ENCODE results near the gene OR52A1. TPM values are rescaled to one million over a fixed set of nuclear protein-coding genes. Genes with fewer than 3 reads are reported as not detected.

The OR52A1 gene
- total RNA-seq = not detected
- polyA plus RNA-seq = not detected

DNA sequence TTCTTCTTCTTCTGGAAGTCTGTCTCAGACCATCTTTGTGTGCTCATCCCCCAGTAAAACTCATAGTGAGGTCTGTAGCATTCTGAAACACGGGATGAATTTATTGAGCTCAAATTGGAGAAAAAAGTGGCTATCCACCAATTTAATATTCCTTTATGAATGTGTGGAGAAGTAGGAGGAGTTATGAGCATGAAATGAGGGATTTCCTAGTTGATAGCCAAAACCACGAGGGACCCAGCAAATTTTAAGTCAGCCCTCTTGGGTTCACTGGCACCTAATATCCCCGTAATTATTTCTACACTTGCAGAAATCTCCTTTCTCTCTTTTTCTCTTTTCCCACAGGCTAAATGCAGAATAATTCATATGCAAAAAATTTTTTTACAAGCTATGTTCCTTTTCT lies at the start of gene OR52A1:
OR52A1 (minus strand) TSS at position 101 of the 400 bp plus-strand sequence. CDS start 2,388 bp downstream, outside the sequence.
- no peak for TF ChIP-seq POLR2A (IDR thresholded peaks at IDR 0.05)
- H3K4me1 ChIP-seq = no peaks in the 10 kb centered on the region
- 61 to 74% methylated on average over 3 of the region's 3 CpGs for WGBS, 2 donors
- H3K36me3 ChIP-seq = no peaks in the 10 kb centered on the region
- H3K27me3 ChIP-seq = no peaks in the 10 kb centered on the region
- H3K27ac ChIP-seq = no peak within 1 kb of the TSS
- no peaks in the 10 kb centered on the region for H3K9me3 ChIP-seq
- DNase-seq = no peak
- intact Hi-C loops (cut with DNase I) = no loop called here
- H3K4me3 ChIP-seq = no peak within 1 kb of the TSS

GRCh38 chr11:5203366-5203765 lies 48.8 kb upstream of the OR52A1 start:
- no peak for DNase-seq
- Histone ChIP-seq H3K36me3 (no peaks in the 10 kb centered on the region), H3K4me1 (no peaks in the 10 kb centered on the region), H3K4me3 (no peak overlapping the region), H3K27me3 (no peaks in the 10 kb centered on the region), H3K9me3 (no peaks in the 10 kb centered on the region), H3K27ac (no peak overlapping the region)
- TF ChIP-seq EP300 (IDR thresholded peaks at IDR 0.05) (no peak), POLR2A (IDR thresholded peaks at IDR 0.05) (no peak), POLR2AphosphoS5 (IDR thresholded peaks at IDR 0.05) (no peak), CTCF (IDR thresholded peaks at IDR 0.05) (no peak)
- intact Hi-C loops (cut with DNase I) = no loop called here
- WGBS, 2 donors = 66 to 87% methylated on average over 2 of the region's 2 CpGs

- no peak within 1 kb of the TSS for H3K27ac ChIP-seq
- TF ChIP-seq EP300 (IDR thresholded peaks at IDR 0.05) = no peak
- no peak for TF ChIP-seq CTCF (IDR thresholded peaks at IDR 0.05)
- TF ChIP-seq POLR2AphosphoS5 (IDR thresholded peaks at IDR 0.05) = no peak
- TF ChIP-seq POLR2A (IDR thresholded peaks at IDR 0.05) = no peak
- no peaks in the 10 kb centered on the region for H3K4me1 ChIP-seq
- intact Hi-C loops (cut with DNase I) = no loop called here
- H3K4me3 ChIP-seq = no peak within 1 kb of the TSS
- H3K9me3 ChIP-seq = no peaks in the 10 kb centered on the region
- no peaks in the 10 kb centered on the region for H3K36me3 ChIP-seq
- H3K27me3 ChIP-seq = no peaks in the 10 kb centered on the region
- no peak for DNase-seq
- 38 to 71% methylated on average over 1 of the region's 1 CpG for WGBS, 2 donors
Observed at GRCh38 chr11:5200582-5200981, 46.0 kb upstream of the OR52A1 start, which contains the start of gene OR51V1. Gene OR51V1, minus strand, starts transcription at chr11:5200682. Its CDS starts 0 bp downstream, at chr11:5200682.

GRCh38 chr11:5198285-5198684 lies 43.7 kb upstream of the OR52A1 start:
- Histone ChIP-seq H3K27me3 (no peaks in the 10 kb centered on the region), H3K4me3 (no peak overlapping the region), H3K36me3 (no peaks in the 10 kb centered on the region), H3K9me3 (no peaks in the 10 kb centered on the region), H3K4me1 (no peaks in the 10 kb centered on the region), H3K27ac (no peak overlapping the region)
- intact Hi-C loops (cut with DNase I) = no loop called here
- no peak for DNase-seq
- TF ChIP-seq EP300 (IDR thresholded peaks at IDR 0.05) (no peak), CTCF (IDR thresholded peaks at IDR 0.05) (no peak), POLR2A (IDR thresholded peaks at IDR 0.05) (no peak), POLR2AphosphoS5 (IDR thresholded peaks at IDR 0.05) (no peak)

DNA sequence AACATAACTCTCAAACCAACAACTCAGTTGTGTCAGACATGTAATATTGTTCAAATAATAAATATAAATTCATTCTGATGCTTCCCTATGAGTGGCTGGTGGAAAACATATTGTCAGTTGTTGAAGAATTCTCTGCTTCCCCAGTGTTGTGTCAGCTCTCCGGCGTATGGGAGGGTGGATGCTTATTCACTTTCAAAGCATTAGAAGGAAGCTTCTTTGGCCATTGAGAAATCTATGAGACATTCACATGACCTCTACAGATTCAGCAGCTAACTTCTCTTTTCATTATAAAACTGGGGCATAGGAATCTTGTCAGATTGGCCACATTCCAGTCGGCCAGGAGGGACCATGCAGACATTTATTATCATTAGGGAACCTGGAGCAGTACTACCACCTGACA lies 43.0 kb upstream of the OR52A1 start:
- DNase-seq = no peak
- WGBS, 2 donors = 76 to 80% methylated on average over 3 of the region's 3 CpGs
- Histone ChIP-seq H3K4me1 (no peaks in the 10 kb centered on the region), H3K27ac (no peak overlapping the region), H3K4me3 (no peak overlapping the region), H3K9me3 (no peaks in the 10 kb centered on the region), H3K27me3 (no peaks in the 10 kb centered on the region), H3K36me3 (no peaks in the 10 kb centered on the region)
- intact Hi-C loops (cut with DNase I) = no loop called here
- TF ChIP-seq POLR2AphosphoS5 (IDR thresholded peaks at IDR 0.05) (no peak), EP300 (IDR thresholded peaks at IDR 0.05) (no peak), POLR2A (IDR thresholded peaks at IDR 0.05) (no peak)

GRCh38 chr11:5196731-5197130 lies 42.2 kb upstream of the OR52A1 start:
- H3K27me3 ChIP-seq = no peaks in the 10 kb centered on the region
- WGBS, 2 donors = 75 to 84% methylated on average over 3 of the region's 3 CpGs
- intact Hi-C loops (cut with DNase I) = no loop called here
- TF ChIP-seq POLR2AphosphoS5 (IDR thresholded peaks at IDR 0.05) (no peak), EP300 (IDR thresholded peaks at IDR 0.05) (no peak), POLR2A (IDR thresholded peaks at IDR 0.05) (no peak), CTCF (IDR thresholded peaks at IDR 0.05) (no peak)
- H3K4me3 ChIP-seq = no peak overlapping the region
- no peaks in the 10 kb centered on the region for H3K9me3 ChIP-seq
- no peak for DNase-seq
- no peaks in the 10 kb centered on the region for H3K4me1 ChIP-seq
- H3K27ac ChIP-seq = no peak overlapping the region
- H3K36me3 ChIP-seq = no peaks in the 10 kb centered on the region
